ENCODE measurements around the gene MYO5B. TPM values are rescaled to one million over a fixed set of nuclear protein-coding genes. Genes with fewer than 3 reads are reported as not detected.
"Not testable (repeated sequence)": the region's sequence is repeated elsewhere in the genome, so short reads cannot be mapped to it uniquely, and the experiment has no call there.

MYO5B gene
- polyA plus RNA-seq, 4 donors = 23.8 to 28.4 (median 27.0) TPM

DNA sequence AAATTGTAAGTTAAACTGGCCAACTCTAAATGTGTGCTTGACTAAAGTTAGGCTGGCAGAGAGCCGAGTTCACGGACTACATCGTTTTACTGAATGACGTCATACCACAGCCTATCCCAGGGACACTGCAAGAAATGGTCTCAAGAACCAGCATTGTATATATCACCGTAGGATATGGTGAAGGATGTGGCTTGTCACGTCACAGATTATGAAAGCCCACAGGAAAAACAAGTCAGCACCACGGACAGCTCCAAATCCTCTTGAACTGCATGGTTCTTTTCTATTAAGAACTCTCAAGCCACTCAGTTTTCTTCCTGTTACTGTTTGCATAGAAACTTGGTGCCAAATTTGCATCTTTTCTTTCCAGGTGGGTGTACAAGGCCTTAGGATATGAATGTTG lies 296.5 kb downstream of the MYO5B start:
- DNase-seq (ENCODE audit: low read depth in 4 of 4, low spot score in 2 of 4) = peak; percentile 21 to 83 (median 60)

DNA sequence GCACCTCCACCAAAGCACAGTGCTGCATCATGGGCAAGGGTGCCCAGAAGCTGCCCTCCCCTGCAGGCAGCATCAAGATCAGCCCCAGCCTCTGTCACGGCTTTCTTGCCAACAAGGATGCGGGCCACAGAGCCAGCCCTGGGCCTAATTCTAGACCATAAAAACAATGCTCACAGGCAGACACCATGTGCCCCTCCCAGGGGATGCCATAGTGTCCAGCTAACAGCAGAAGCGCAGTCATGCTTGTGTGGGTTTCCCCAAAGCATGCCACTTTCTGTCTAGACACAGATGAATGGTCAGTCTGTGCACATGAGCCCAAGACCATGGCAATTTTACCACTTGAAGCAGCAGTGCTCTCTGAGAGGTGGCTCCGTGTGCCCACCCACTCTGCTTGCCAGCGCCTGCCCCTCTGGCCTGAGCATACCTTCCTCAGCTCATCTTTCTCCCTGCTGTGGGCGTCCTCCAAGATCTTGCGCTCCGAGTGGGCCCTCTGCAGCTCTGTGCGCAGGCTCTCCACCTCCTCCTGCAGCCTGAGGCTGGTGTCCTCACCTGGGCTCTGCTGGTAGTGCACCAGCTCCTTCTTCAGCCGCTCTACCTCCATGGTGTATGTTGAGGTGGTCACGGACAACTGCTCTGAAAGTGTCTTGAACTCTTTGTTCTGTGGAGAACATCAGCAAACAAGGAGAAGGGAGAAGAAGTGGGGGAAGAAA lies 300.3 kb downstream of the MYO5B start:
- DNase-seq (ENCODE audit: low read depth in 4 of 4, low spot score in 2 of 4) = no peak

GRCh38 chr18:49893036-49893435 lies 301.9 kb downstream of the MYO5B start:
- no peak for DNase-seq (ENCODE audit: low read depth in 4 of 4, low spot score in 2 of 4)

DNA sequence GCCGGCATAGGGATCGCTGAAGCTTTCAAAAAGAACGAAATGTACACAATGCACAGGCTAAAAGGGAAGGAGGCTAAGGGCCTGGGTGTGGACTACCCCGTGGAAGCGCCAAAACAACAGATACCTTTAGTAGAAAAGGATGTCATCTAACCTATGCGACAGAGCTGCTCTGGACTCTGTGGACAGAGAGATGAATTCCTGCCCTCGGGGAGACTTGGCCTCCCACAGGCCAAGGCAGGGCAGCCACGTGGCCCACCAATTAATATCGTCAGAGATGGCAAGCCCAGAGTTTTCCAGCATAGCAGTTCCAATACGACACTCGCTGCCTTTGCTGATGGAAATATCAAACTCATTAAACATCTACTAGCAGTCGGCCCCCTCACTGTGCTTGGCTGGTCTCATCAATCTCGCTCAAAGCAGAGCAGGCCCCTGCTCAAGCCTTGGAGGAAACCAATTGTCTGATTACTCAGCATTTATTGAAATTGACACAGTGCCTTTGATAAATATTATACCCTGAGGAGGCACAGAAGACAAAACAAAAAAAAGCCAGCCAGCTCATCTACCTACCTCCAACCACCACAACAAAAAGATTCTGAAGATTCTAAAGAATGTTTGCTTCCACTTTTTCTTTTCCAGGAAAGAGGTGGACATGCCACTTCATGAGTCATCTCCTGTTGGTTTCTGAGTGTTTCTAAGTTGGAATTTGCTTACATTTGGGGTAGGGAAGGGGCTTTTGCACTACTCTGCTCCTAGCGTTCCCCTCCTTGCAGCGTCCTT lies 302.6 kb downstream of the MYO5B start:
- DNase-seq (ENCODE audit: low read depth in 4 of 4, low spot score in 2 of 4) = no peak

- DNase-seq (ENCODE audit: low read depth in 4 of 4, low spot score in 2 of 4) = no peak
Measured at GRCh38 chr18:49890041-49890440, 304.9 kb downstream of the MYO5B start.

GRCh38 chr18:49889552-49889951 lies 305.4 kb downstream of the MYO5B start:
- DNase-seq (ENCODE audit: low read depth in 4 of 4, low spot score in 2 of 4) = not testable (repeated sequence)

DNA sequence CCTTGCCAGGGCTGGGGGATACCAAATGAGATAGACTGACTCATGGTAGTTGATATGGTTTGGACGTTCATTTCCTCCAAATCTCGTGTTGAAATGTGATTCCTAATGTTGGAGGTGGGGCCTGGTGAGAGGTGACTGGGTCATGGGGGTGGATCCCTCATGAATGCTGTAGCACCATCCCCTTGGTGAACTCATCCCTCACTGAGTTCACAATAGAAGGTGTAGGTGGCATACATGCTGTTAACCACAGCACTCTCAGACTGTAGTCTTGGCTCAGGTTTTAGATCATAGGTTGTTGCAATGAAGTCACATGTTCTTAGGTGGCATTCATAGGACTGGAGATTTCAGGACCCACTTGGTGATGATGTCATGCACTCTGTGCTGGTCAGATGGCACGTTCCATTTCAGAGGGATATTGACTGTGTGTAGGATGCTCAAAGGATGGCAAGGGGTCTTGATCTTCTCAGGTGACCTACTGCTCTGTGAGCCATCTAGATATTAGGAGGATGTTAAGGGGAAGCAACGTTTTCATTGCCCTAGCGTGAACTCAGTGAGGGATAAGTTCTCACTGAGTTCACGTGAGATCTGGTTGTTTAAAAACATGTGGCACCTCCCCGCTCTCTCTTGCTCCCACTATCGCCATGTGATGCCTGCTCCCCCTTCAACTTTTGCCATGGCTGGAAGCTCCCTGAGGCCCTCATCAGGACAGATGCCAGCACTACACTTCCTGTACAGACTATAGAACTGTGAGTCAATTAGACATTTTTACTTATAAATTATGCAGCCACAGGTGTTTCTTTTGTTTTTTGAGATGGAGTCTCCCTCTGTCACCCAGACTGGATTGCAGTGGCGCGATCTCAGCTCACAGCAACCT lies 307.8 kb downstream of the MYO5B start:
- no peak for DNase-seq (ENCODE audit: low read depth in 4 of 4, low spot score in 2 of 4)

- no peak for DNase-seq (ENCODE audit: low read depth in 4 of 4, low spot score in 2 of 4)
Measured at GRCh38 chr18:49884959-49885358, 310.0 kb downstream of the MYO5B start.

- no peak for DNase-seq (ENCODE audit: low read depth in 4 of 4, low spot score in 2 of 4)
Measured at GRCh38 chr18:49884465-49884864, 310.5 kb downstream of the MYO5B start.

GRCh38 chr18:49880661-49881060 lies 314.3 kb downstream of the MYO5B start:
- no peak for DNase-seq (ENCODE audit: low read depth in 4 of 4, low spot score in 2 of 4)

- DNase-seq (ENCODE audit: low read depth in 4 of 4, low spot score in 2 of 4) = no peak
Measured at GRCh38 chr18:49879271-49879580, 315.7 kb downstream of the MYO5B start.

DNA sequence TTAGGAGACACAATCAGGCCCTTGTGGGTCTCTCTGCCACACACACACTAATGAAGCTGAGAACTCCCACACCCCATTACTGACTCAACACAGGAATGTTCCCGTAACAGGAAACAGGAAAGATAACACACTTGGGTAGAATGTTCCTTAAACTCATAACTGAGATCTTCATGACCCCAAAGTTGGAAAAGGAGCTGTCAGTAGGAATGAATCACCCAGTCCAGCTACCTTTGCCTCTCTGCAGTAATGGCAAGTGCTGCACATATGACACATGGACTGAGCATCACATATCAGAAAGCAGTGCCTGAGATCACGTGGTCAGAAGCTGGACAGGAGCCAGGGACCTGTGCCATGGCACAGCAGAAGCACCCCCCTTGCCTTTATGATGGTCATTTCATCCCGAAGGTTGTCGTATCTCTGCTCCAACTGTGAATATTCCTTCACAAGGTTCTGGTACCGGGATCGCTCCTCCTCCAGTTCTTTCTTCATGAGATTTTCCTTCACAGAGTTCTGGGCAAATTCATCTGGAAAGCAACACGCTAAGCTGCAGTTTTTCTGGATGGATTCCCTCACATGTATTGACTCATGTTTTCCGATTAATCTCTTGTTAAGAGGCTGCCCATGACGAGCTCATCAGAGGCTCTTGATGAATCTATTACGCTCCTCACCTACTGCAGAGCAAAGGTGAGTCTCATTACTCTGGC lies 316.2 kb downstream of the MYO5B start:
- no peak for DNase-seq (ENCODE audit: low read depth in 4 of 4, low spot score in 2 of 4)

- no peak for DNase-seq (ENCODE audit: low read depth in 4 of 4, low spot score in 2 of 4)
Measured at GRCh38 chr18:49878015-49878414, 316.9 kb downstream of the MYO5B start.

GRCh38 chr18:49876536-49876935 lies 318.4 kb downstream of the MYO5B start:
- DNase-seq (ENCODE audit: low read depth in 4 of 4, low spot score in 2 of 4) = no peak

- no peak for DNase-seq (ENCODE audit: low read depth in 4 of 4, low spot score in 2 of 4)
Measured at GRCh38 chr18:49875783-49876182, 319.2 kb downstream of the MYO5B start.

GRCh38 chr18:49875155-49875554 lies 319.8 kb downstream of the MYO5B start:
- DNase-seq (ENCODE audit: low read depth in 4 of 4, low spot score in 2 of 4) = no peak

DNA sequence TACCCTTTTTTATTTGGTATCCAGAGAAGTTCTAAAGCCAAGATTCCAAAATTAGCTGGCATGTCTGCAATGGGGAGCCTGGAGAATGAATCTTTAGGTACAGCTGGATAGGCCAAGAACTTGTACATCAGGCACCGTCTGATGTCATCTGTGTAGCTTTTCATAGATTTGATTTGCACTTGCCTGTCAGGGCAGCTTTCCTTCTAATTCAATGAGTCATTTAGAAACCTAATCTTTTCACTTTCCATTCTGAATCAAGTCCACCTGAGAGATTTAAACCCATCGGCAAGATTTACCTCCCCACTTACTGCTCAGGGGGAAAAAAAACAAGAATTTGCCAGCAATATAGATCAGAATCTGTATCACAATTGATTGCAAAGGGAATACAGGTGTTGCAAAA lies 320.7 kb downstream of the MYO5B start:
- no peak for DNase-seq (ENCODE audit: low read depth in 4 of 4, low spot score in 2 of 4)

DNA sequence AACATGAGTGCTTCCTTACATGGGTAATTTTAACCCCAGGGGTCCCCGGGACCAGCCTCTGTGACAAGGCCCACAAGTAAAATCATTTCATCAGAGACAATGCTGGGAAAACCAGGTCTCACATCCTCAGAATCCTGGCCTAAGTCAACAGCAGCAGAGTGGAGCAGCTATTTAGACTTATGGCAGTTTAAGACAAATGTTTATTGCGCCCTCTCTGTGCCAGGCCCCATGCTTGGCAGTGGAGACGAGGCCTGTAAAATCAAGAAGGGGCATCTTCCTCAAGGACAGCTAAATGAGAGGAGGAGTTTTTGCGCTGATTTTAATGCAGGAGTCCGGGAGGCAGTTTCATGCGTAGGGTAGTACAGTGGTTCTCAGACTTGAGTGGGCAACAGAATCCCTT lies 325.6 kb downstream of the MYO5B start:
- DNase-seq (ENCODE audit: low read depth in 4 of 4, low spot score in 2 of 4) = no peak

DNA sequence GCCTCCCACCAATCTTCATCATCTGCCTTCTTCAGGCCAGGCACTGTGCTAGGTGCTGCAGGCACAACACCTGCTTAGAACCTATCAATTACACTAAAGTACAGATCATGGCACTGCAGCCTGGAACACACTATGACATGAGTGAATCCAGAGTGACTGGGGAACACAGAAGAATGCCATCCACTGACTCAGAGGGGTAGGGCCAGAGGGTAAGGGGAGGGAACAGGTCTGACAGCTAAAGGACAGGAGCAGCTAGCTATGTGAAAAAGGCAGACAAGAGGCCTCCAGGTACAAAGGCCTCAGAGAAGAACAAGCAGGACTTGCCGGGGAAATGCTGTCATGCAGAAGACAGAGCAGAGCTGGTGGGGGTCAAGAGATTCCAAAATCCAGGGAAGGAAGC lies 328.3 kb downstream of the MYO5B start:
- no peak for DNase-seq (ENCODE audit: low read depth in 4 of 4, low spot score in 2 of 4)

GRCh38 chr18:49865401-49865800 lies 329.5 kb downstream of the MYO5B start:
- no peak for DNase-seq (ENCODE audit: low read depth in 4 of 4, low spot score in 2 of 4)

Data from left renal cortex interstitium (tissue), 4 donors.